ENCODE measurements around the gene GFI1. TPM values are rescaled to one million over a fixed set of nuclear protein-coding genes. Genes with fewer than 3 reads are reported as not detected.
"Not testable (repeated sequence)": the region's sequence is repeated elsewhere in the genome, so short reads cannot be mapped to it uniquely, and the experiment has no call there.

Gene GFI1
- polyA plus RNA-seq, 4 donors, result 0.17 to 0.36 (median 0.23) TPM

DNA sequence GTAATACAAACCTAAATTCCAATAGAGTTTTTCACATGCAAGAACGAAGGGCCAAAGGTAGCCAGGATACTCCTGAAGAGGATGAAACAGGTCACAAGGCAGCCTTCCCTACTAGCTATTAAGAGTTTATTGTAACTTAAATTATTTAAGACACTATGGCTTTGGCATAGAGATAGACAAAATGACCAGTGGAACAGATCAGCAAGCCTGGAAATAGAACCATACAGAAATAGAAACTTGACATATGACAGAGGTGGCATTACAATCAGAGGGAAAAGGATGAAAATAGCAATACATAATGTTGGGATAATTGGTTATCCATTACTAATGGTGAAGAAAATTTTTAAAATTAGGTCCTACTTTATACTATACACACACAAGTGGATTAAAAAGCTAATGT is 16.5 kb downstream of the GFI1 start:
- DNase-seq (ENCODE audit: low read depth in 4 of 4, low spot score in 3 of 4), result no peak

DNA sequence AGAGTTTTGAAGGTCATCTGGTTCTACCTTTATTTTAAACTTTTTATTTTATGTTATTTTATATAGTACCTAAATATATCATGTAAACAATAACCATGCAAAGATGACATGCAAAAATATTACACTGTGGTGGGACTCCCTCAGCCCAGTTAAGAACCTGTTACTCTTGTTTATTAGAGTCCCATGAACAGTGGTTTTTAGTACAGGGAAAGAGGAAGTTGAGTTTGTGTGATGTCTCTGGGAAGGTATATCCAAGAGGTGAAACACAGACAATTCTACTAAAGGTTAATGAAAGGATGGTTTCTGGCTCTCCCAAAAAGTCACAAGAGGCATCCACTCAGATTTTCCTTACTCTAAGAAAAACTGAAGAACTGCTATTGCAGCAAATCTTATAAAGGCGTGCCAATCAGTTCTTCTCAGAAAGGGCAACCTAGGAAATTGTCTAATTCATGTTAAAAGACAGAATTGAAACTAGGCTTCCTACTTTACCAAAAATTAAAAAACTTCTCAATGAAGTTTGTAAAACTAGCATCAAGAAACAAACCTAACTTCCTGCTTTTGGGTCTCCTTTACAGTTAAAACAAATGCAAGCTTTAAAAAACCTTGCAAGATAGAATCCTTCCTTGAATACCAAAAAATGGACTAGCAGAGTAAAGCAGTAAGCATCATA is 19.9 kb downstream of the GFI1 start:
- no peak for DNase-seq (ENCODE audit: low read depth in 4 of 4, low spot score in 3 of 4)

DNA sequence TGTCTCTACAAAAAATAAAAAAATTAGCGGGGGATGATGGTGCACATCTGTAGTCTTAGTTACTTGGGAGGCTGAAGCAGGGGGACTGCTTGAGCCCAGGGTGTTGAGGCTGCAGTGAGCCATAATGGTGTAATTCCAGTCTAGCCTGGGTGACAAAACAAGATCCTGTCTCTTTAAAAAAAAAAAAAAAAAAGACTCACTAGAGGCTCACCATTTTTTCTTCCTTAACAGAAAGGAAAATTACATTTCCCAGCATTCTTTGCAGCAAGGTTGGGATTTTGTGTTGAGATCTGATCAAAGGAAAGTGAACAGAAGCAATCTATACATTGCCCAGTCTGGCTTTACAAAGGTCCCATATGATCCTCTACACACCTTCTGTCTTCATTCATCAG is 21.5 kb downstream of the GFI1 start:
- DNase-seq (ENCODE audit: low read depth in 4 of 4, low spot score in 3 of 4), result no peak

DNA sequence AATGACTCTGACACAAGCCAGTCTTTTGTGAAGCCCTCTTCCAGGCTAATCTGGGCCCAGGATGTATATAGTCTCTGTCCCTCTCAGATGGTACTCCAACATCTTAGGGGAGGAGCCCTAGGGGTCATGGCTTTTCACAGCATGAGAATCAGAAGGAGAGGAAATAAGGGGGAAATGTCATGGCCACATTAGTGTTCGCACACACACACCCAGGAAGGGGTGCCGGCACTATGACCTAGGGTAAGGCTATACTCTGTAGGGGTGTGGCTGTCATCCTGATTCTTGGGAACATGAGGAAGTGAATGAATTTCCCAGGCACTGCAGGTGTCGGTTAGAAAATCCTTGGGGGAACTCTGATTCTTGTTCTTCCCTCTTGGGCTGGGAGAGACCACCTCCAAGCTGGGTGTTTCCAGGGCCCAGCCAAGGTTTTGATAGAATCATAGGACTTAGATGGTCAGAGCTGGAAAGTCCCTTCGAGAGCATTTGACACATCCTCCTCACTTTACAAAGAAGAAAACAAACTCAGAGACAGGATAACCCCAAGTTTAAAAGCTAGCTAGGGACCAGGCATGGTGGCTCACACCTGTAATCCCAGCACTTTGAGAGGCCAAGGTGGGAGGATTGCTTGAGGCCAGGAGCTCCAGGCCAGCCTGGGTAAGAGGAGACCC is 22.0 kb downstream of the GFI1 start:
- DNase-seq (ENCODE audit: low read depth in 4 of 4, low spot score in 3 of 4), result no peak

DNA sequence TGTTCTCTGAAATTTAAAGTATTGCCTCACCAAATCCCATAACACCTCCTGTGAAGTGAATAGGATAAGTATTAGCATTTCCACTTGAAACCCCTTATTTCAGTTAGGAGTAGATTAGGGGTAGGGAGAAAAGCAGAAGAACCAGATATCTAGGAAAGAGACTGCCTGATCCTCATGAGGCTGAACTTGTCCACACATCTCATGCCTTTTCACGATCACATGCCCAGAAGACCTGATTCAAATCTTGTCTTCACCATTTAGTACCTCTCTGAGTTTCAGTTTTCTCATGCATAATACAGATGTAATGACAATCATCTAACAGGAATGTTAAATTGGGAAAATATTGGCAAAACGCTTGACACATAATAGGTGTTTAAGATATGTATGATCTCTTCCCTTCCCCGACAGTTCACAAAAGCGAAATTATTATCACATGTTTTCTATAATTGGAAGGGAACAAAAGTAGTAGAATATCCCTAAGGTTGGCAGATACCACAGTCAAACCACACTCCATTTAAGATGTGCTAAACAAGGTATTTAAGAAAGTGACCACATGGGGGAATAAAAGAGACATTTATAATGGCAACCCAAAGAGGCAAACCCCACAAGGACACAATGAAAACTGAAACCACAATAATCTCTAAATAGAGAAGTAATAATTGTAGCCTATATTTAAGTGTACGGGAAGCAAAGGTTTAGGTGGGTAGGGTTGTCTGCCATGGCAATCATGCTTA is 25.2 kb downstream of the GFI1 start:
- no peak for DNase-seq (ENCODE audit: low read depth in 4 of 4, low spot score in 3 of 4)

DNA sequence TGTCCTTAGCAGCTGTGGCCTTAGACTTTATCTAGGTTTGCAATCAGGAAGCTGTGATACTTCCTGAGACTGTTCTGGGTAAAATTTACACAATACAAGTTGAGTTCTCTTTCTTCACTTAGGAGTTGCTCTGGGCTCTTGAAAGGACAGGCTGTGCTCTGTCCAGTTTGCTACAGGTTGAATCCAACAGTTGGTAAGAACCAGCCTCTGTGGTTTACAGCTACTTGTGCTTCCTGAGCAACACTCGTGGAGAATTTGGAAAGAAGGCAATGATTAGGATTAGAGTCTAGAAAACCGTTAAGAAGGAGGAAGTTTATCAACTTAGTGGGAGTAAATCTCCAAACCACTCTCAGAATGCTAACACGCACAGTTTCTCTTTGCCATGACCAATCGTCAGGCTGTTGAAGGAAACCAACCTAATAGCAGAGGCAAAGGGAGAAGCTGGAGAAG is 26.8 kb downstream of the GFI1 start:
- DNase-seq (ENCODE audit: low read depth in 4 of 4, low spot score in 3 of 4), result no peak

DNA sequence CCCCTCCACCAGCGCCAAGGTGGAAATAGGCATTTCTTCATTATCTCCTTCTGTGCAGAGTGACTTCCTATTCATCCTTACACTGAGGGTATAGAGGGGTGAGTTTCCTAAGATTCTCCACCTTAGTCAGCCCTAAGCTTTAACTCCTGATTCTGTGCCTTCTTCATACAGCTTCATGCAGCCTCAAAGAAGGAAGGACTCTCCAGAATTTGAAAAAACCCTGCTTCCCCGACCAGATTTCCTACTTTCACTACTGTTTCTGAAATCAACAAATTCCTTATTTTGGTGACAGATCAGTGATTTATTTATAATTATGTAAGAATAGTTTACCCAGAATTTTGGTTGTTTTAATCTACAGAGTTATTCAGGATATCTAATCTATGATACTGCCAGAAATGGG is 28.6 kb downstream of the GFI1 start:
- no peak for DNase-seq (ENCODE audit: low read depth in 4 of 4, low spot score in 3 of 4)

DNA sequence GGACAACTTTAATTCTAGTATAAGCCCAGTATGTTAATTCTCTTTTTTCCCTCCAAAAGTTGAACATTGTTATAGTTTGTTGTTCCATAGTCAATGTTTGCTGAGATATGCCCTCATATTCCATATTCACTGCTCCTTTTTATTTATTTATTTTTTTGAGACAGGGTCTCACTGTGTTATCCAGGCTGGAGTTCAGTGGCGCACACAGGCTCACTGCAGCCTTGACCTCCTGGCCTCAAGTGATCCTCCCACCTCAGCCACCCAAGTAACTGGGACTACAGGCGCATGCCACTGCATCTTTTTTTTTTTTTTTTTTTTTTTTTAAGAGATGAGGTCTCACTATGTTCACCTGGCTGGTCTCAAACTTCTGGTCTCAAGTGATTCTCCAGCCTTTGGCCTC is 38.7 kb downstream of the GFI1 start:
- no peak for DNase-seq (ENCODE audit: low read depth in 4 of 4, low spot score in 3 of 4)

DNA sequence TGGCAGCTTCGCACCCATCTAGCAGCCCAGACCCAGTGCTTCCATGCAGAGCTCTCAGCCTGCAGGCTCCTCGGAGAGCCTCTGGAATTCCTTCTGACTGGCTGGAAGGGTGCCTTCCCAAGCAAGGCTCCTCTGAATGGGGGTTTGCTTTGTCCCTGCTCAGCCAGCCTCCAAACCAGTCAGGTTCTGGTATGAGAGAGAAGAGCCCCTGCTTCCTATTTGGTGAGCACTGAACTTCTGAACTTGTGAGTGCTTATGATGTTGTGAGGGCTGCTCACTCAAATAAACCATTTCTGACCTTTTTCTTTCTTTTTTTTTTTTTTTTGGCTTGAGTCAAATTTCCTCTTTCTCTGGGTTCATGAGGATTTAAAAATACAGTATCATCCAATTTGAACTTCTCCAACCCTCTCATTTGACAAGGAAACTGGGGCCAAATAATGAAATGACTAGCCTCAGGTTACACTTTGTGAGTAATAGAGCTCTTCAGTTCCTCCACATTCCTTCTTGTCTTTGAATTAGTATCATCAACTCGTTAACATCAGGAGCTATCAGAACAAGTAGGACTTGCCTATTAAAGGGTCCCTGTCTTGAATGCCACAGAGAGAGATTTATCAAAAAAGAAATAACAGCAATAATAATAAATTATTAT is 39.6 kb downstream of the GFI1 start:
- DNase-seq (ENCODE audit: low read depth in 4 of 4, low spot score in 3 of 4), result no peak

DNA sequence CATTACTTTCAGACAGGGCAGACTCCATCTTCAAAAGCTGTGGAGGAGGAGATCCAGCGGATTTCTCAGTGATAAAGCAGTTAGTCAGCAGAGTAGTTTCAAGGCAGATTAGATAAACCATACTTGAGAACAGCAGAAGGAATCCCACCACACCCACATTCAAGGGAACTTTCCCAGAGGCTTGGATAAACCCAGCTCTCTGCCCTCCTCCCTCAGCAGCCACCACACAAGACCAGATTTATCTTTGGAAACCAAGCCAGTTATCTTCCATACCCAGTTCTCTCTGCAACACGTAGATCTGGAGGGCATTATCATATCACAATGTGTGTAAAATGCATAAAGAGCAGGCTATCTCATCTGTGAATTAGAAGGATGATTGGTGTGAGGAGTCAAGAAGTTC is 40.2 kb downstream of the GFI1 start:
- DNase-seq (ENCODE audit: low read depth in 4 of 4, low spot score in 3 of 4), result no peak

DNA sequence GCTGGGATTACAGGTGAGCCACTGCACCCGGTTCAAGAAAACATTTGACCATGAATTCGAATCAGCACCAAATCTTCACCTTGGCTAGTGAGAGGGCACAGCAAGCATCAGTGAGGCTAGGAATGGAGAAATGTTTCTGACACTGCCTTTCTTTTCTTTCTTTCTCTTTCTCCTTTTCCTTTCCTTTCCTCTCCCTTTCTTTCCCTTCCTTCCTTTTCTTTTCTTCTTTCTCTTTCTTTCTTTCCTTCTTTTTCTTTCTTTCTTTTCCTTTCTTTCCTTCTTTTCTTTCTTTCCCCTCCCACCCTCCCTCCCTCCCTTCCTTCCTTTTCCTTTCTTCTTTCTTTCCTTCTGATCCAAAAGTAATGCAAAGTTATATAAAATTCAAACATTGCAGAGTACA is 40.9 kb downstream of the GFI1 start:
- DNase-seq (ENCODE audit: low read depth in 4 of 4, low spot score in 3 of 4), result no peak

DNA sequence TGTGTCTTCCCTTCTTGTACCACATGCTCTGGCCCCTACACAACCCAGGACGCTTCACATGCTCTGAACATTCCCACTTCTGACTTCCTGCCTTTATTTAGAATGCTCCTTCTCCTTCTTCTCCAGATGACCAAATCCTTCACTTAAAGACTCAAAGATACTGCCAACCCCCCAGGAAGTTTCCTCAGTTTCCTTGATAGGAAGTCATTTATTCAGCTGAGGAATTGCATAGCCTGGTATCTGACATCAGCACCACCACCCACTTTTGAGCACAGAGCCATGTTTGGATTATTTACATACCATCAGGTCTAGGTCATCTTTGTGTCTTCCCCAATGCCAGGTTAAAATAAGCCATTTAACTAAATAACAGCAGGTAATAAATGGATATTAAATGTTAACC is 42.4 kb downstream of the GFI1 start:
- no peak for DNase-seq (ENCODE audit: low read depth in 4 of 4, low spot score in 3 of 4)

DNA sequence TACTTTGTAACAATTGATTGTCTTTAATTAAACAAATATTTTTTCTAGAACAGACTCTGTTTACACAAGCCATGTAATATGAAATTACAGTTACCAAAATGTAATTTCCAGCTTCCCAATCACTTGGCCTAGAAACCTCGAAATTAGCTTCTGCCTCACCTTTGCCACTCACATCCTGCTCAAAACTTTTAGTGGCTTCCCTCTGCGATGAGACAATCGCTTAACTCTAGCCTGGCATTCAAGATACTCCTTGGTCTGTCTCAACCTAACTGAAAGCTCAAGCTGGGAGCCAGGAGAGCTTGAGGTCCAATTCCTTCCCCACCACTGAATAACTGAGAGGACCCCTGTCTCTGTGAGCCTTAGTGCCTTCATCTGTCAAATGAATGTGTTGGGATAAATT is 42.8 kb downstream of the GFI1 start:
- no peak for DNase-seq (ENCODE audit: low read depth in 4 of 4, low spot score in 3 of 4)

DNA sequence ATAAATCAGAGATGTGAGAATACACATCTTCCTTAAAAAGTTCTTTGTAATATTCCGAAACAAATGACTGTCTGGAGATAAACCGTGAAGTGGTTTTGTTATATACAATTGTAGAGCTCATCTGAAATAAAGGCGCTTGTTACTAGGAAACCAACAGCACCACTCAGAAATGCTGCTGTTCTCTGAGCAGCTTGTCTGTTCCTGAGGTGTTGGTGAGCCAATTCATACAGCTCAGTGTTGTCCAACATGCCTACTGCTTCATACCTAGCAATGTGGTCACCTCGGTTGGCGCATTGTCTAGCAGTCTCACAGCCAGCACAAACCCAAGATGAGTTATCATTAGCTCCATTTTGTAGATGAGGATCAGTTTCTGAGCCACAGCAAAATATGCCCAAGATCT is 44.4 kb downstream of the GFI1 start:
- DNase-seq (ENCODE audit: low read depth in 4 of 4, low spot score in 3 of 4), result no peak

DNA sequence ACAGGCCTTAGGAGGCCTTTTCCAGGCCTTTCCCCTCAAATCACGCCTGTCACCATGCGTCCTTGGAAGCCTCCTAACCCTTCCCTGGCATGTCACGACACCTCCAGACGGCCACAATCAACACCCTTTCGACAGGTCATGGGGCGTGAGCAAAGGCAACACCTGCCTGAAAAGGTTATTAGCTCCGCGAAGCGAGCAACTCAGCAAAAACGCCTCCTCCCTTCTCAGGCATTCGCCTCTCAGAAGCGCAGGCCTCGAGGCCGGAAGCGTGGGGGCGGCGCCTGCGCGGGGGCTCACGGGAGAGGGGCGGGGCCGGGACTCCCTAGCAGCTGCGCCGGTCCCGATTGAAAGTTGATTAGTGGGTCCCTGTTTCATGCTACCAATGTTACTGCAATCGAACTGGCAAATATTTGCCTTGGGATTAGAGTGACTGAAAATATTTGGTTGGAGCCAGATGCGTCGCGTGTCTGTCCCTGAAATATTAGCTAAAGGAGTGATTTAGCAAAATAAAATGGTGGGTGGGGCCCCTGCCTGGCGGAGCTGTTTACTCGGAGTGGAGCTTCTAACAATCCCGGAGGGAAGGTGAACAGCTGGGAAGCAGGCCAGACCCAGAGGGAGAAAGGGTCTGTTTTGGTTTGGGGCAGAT is 44.9 kb downstream of the GFI1 start:
- DNase-seq (ENCODE audit: low read depth in 4 of 4, low spot score in 3 of 4), result no peak

DNA sequence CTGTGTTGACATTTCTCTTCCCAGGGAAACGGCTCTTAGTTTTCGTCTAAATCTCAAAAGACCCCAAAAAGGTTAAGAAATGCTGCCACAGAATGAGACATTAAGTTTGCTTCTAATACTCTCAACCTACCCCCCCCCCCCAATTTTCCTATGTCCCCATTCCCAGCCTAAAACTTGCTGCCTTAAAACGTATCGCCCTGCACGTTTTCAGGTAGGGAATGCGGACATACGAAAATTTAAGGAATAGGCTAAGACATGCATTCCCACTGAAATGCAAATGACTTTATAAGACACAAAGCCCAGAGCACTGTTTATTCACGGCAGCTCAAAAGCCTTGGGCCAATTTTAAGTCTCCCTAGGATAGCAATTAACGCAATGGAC is 45.4 kb downstream of the GFI1 start:
- no peak for DNase-seq (ENCODE audit: low read depth in 4 of 4, low spot score in 3 of 4)

DNA sequence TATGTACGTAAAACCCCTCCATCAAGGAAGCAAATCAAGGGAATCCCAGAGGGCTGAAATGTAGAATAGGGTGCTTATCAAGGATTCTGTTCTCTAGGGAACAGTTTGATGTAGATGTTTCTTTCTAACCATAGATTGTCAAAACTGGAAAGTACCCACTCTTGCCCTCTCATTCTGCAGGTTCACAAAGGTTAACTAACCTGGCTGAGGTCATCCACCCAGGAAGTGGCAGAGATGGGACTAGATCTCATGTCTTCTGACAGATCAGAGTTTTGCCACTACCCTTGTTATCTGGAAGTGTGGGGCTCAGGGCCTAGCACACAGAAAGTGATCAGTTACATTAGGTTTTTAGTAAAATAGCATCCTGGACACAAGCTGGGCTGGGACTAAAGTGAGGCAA is 47.4 kb downstream of the GFI1 start:
- DNase-seq (ENCODE audit: low read depth in 4 of 4, low spot score in 3 of 4), result no peak

DNA sequence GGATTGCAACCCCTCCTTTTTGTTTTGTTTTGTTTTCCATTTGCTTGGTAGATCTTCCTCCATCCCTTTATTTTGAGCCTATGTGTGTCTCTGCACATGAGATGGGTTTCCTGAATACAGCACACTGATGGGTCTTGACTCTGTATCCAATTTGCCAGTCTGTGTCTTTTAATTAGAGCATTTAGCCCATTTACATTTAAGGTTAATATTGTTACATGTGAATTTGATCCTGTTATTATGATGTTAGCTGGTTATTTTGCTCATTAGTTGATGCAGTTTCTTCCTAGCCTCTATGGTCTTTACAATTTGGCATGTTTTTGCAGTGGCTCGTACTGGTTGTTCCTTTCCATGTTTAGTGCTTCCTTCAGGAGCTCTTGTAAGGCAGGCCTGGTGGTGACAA is 52.2 kb downstream of the GFI1 start:
- not testable (repeated sequence) for DNase-seq (ENCODE audit: low read depth in 4 of 4, low spot score in 3 of 4)

DNA sequence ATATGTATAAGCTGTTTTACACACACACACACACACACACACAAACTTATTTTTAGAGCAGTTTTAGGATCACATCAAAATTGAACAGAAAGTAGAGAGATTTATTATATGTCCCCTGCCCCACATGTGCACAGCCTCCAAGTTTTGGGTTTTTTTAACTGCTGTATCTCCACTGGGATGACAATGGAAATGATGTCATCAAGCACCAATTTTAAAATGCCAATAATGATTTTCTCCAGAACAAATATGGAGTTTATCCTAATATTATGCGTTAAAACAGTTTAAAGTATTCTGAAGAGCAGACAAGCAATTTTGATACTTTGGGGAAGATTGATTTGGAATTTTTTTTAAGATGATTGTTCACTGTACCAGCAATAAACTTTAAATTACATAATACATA is 56.7 kb downstream of the GFI1 start:
- DNase-seq (ENCODE audit: low read depth in 4 of 4, low spot score in 3 of 4), result no peak

DNA sequence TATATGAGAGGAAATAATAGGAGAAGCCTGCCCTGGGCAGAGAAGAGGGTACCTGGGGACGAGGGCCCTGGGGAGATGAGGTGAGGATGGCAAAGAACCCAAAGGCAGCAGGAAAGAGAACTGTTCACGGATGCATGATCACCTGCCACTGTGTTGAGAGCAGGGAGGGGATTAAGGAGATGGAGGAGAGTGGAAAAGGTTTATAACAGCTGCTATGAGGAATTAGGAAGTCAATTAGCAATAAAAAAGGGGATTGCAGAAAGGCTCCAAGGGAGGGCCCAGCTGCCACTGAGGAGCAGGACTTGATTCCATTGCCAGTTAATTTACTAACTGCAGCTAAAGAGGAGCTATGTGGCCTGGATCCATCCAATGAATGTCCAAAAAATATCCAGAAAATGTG is 61.1 kb downstream of the GFI1 start:
- no peak for DNase-seq (ENCODE audit: low read depth in 4 of 4, low spot score in 3 of 4)
